Activated naive CD4-positive, alpha-beta T cell treated with anti-CD3 and anti-CD28 coated beads, Interleukin-2, amount 10 ng/mL, durations not matched to agents 7 days and 5 days (primary cell): ENCODE measurements around the gene MPP2.
"Not testable (repeated sequence)": the region's sequence is repeated elsewhere in the genome, so short reads cannot be mapped to it uniquely, and the experiment has no call there.

Experiments
- CTCF ChIA-PET: fragments of 350-600 bp; sonication (Branson Sonifier 250); formaldehyde crosslinking; loops from one replicate; lab custom pipeline; 2021; ENCODE audit warnings: antibody characterized with exemption; lab: Charles Lee
- DNase-seq: peaks from one replicate; pipeline ENCODE4 v3.0.0-alpha.2; 2020
- H3K27ac Mint-ChIP-seq: one replicate; pipeline ENCODE4 v1.8.0; 2021; ENCODE audit warnings: mild to moderate bottlenecking, moderate library complexity, mixed read lengths
- H3K27me3 Mint-ChIP-seq: one replicate; pipeline ENCODE4 v1.8.0; 2021; ENCODE audit warnings: mild to moderate bottlenecking, mixed read lengths
- H3K36me3 Mint-ChIP-seq: one replicate; pipeline ENCODE4 v1.8.0; 2021; ENCODE audit warnings: mixed read lengths
- H3K4me1 Mint-ChIP-seq: one replicate; pipeline ENCODE4 v1.8.0; 2021; ENCODE audit warnings: mixed read lengths
- H3K4me3 Mint-ChIP-seq: one replicate; pipeline ENCODE4 v1.8.0; 2021; ENCODE audit warnings: mild to moderate bottlenecking, moderate library complexity, mixed read lengths
- H3K9me3 Mint-ChIP-seq: one replicate; pipeline ENCODE4 v1.8.0; 2021; ENCODE audit warnings: mixed read lengths

The MPP2 gene

DNA sequence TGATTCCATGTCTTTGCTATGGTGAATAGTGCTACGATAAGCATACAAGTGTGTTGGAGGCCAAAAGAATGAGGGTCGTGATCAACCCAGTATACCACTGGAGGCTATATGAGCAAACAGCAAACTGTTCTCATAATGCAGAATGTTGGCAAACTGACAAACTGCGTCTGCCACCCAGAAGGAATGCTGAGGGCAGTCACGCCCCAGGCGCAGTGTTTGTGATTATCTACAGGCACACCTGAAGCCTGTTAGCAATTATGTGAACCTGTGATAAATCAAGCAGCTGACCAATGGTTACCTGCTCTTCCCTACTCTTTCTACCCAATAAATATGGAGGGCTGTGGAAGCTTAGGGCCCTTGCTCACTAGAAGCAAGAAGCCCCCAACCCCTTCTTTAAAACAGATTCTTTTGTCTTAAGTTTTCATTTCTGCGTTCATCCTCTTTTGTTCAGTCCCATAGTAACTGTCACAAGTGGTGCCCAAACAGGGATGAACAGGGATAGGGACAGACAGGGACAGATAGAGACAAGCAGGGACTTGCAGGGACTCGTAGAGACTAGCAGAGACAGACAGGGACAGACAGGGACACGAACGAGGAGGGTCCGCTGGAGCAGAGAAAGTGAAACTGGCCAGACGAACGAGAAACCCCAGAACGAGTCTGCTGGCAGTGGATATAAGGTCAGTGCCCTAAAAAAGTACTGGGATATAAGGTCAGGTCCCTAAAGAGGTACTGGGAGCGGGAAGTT is 35.2 kb downstream of the MPP2 start:
- Mint-ChIP-seq H3K27me3 (peaks cover 42% of the 10 kb centered on the region), H3K27ac (no peak overlapping the region), H3K36me3 (no peaks in the 10 kb centered on the region), H3K9me3 (no peaks in the 10 kb centered on the region), H3K4me1 (no peaks in the 10 kb centered on the region), H3K4me3 (no peak overlapping the region)
- no peak for DNase-seq
- CTCF ChIA-PET = no interaction called here

DNA sequence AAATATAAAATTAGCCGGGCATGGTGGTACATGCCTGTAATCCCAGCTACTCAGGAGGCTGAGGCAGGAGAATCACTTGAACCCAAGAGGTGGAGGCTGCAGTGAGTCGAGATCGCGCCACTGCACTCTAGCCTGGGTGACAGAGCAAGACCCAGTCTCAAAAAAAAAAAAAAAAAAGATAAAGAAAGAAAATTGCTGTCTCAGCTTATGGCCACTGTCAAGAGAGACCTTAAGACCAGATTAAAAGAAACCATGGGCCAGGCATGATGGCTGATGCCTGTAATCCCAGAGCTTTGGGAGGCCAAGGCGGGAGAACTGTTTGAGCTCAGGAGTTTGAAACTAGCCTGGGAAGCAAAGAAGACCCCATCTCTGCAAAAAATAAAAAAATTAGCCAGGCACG is 38.3 kb downstream of the MPP2 start:
- H3K27me3 Mint-ChIP-seq = peaks cover 43% of the 10 kb centered on the region

DNA sequence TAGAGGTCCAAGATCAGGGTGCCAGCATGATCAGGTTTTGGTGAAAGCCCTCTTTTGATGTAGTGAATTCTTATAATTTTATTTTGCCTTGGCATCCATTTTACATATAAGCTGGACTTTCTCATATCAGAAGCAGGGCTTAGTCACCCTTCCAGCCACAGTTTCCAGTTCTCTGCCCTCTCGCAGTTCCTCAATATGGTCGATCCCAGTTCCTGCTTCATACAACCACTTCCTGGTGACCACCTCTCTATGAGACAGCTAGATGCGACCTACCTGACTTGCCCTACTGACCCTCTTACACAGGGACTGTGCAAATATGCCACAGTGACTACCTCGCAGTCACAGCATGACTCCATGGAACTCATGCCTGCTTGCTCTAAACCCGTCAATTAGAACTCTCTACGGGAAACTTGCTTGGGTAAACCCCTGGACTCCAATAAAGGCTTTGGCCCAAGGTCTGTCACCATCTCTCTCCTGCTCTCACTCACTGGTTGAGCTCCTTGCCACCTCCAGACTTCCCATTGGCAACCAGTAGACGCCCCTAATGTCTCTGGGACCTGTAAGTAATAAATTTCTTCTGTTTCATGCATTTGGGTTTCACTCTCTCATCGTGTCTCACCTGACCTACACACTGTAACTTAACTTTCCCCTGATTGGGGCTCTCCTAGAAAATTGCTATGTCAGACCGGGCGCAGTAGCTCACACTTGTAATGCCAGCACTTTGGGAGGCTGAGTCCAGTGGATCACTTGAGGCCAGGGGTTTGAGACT is 38.9 kb downstream of the MPP2 start:
- H3K9me3 Mint-ChIP-seq = no peaks in the 10 kb centered on the region
- peaks cover 45% of the 10 kb centered on the region for H3K27me3 Mint-ChIP-seq
- H3K27ac Mint-ChIP-seq = no peak overlapping the region
- no peaks in the 10 kb centered on the region for H3K4me1 Mint-ChIP-seq
- H3K4me3 Mint-ChIP-seq = no peak overlapping the region
- DNase-seq = no peak
- CTCF ChIA-PET = interaction anchor here (0.7 to 1.1 kb wide), 3 partner anchors 10 to 12 kb away, joined by 4 to 5 read pairs (median 5); no protein-coding TSS in a partner anchor
- H3K36me3 Mint-ChIP-seq = no peaks in the 10 kb centered on the region

More for the DNA sequence above, 38.3 kb downstream of the MPP2 start:
- H3K4me3 Mint-ChIP-seq, H3K36me3 Mint-ChIP-seq, H3K27ac Mint-ChIP-seq, H3K4me1 Mint-ChIP-seq, DNase-seq, H3K9me3 Mint-ChIP-seq: not testable (repeated sequence)
- CTCF ChIA-PET = interaction anchor here (0.7 to 1.0 kb wide), 2 partner anchors 9 to 11 kb away, joined by 5 read pairs; no protein-coding TSS in a partner anchor

DNA sequence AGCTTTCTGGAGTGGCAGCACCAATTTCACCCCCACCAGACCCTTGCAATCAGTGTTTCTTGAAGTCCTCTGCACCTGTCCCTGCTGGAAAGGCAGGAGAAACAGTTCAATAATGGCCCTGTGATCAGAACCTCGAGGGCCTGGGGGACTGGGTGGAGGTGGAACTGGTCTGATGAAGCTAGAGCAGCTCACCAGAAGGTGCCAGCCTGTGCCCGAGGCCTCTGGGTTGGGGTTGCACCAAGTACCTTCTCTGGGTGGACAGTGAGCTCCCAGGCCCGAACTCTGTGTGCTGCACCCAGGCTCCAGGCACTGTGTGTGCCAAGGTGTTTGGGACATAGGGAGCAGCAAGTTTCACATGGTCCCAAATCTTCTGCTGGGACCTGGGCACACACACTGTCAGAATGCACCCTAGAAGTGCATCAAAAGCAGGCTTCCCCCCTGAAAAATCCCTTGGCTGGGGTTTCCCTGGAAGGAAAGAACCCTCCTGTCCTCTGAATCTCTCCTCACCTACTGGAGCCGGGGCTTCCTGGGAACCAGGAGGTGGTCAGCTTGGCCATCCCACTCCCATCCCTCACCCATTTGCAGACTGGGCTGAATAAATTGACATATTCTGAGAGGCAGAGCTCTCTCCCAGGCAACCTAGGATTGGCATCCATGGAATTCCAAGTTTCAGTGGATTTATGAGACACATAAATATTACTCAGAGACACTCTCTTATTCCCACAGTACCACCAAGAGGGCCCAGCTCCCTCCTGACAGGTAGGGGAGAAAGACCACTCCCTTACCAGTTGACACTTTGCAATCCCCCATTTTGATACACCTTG is 43.0 kb downstream of the MPP2 start:
- DNase-seq = no peak
- no peak overlapping the region for H3K4me3 Mint-ChIP-seq
- CTCF ChIA-PET = interaction anchor here (1.5 kb wide), 1 partner anchor 15 kb away, joined by 3 read pairs; no protein-coding TSS in a partner anchor
- H3K4me1 Mint-ChIP-seq = no peaks in the 10 kb centered on the region
- H3K36me3 Mint-ChIP-seq = no peaks in the 10 kb centered on the region
- H3K27me3 Mint-ChIP-seq = peaks cover 34% of the 10 kb centered on the region
- H3K9me3 Mint-ChIP-seq = no peaks in the 10 kb centered on the region
- H3K27ac Mint-ChIP-seq = no peak overlapping the region

DNA sequence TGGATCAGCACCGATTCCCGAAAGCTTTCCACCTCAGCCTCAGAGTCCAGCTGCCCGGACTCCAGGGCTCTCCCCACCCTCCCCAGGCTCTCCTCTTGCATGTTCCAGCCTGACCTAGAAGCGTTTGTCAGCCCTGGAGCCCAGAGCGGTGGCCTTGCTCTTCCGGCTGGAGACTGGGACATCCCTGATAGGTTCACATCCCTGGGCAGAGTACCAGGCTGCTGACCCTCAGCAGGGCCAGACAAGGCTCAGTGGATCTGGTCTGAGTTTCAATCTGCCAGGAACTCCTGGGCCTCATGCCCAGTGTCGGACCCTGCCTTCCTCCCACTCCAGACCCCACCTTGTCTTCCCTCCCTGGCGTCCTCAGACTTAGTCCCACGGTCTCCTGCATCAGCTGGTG is 45.4 kb downstream of the MPP2 start:
- DNase-seq = no peak
- H3K4me3 Mint-ChIP-seq = no peak overlapping the region
- no peak overlapping the region for H3K27ac Mint-ChIP-seq
- CTCF ChIA-PET = interaction anchor here (0.7 kb wide), 1 partner anchor 16 kb away, joined by 3 read pairs; no protein-coding TSS in a partner anchor
- no peaks in the 10 kb centered on the region for H3K4me1 Mint-ChIP-seq
- H3K27me3 Mint-ChIP-seq = peaks cover 32% of the 10 kb centered on the region
- no peaks in the 10 kb centered on the region for H3K36me3 Mint-ChIP-seq
- no peaks in the 10 kb centered on the region for H3K9me3 Mint-ChIP-seq

DNA sequence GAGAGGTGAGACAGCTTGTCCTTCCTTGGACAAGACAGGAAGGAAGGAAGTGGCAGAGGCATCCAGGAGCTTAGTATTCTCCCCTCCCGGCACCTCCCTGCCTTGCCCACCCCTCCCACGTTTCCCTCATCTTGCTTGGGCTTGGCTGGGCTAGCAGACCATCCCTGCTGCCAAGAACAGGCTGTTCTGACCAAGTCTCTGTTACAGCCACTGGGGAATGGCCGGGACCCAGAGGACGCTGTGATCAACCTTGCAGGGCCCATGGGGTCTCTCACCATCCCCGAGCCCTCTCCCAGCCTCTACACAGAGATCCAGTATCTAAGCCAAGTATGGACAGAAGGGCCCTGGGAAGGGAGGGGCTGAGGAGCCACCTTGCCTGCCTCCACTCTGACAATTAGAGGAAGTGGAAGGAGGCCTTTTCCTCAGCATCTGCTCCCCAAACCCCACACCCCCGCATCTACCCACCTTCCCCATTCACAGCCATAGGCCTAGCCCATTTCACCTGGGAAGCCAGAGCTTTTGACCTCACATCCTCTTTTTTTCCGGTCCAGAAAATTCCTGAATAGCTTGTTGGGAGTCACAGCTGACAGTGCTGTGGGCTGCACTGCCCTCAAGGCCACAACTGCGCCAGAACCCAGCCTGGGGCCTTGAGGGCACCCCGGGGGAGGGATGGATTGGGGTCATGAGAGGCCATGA is 46.3 kb downstream of the MPP2 start:
- Mint-ChIP-seq H3K4me1 (no peaks in the 10 kb centered on the region), H3K27me3 (peaks cover 39% of the 10 kb centered on the region), H3K4me3 (no peak overlapping the region), H3K27ac (no peak overlapping the region), H3K9me3 (no peaks in the 10 kb centered on the region), H3K36me3 (no peaks in the 10 kb centered on the region)
- CTCF ChIA-PET = interaction anchor here (0.9 to 1.5 kb wide), 2 partner anchors 17 to 101 kb away, joined by 3 read pairs; no protein-coding TSS in a partner anchor
- no peak for DNase-seq

DNA sequence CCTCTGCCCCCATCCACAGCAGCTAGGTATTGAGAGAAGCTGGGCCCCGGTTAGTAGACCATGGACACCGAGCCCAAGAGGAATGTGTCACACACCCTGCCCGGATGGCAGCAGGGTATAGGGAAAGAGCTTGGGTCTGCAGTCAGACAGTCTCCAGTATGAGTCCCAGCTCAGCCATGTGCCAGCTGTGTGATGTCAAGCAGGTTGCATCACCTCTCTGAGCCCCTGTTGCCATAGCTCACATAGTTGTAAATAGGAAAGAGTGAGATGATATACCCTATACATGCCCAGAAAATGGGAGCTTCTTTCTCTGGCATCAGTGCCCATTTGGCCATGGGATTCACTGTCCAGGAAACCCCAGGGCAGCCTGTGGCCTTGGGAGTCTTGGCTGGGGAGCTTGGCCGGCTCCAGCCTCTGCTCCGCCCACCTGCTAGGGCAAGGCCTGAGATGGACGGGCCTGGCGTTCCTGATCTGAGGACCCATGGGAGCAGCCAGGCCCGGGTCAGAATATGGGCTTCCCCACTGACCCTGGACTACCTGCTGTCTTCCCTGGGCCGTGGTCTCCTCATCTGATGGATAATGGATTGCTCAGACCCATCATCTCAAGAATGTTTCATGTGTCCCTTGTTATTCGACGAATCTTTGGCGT is 47.1 kb downstream of the MPP2 start:
- DNase-seq = no peak
- Mint-ChIP-seq H3K36me3 (no peaks in the 10 kb centered on the region), H3K27ac (no peak overlapping the region), H3K27me3 (peaks cover 39% of the 10 kb centered on the region), H3K4me1 (no peaks in the 10 kb centered on the region), H3K4me3 (no peak overlapping the region), H3K9me3 (no peaks in the 10 kb centered on the region)
- CTCF ChIA-PET = interaction anchor here (1.0 to 1.5 kb wide), 3 partner anchors 14 to 100 kb away, joined by 3 to 4 read pairs (median 3); partner anchors contain the start of gene CD300LG

DNA sequence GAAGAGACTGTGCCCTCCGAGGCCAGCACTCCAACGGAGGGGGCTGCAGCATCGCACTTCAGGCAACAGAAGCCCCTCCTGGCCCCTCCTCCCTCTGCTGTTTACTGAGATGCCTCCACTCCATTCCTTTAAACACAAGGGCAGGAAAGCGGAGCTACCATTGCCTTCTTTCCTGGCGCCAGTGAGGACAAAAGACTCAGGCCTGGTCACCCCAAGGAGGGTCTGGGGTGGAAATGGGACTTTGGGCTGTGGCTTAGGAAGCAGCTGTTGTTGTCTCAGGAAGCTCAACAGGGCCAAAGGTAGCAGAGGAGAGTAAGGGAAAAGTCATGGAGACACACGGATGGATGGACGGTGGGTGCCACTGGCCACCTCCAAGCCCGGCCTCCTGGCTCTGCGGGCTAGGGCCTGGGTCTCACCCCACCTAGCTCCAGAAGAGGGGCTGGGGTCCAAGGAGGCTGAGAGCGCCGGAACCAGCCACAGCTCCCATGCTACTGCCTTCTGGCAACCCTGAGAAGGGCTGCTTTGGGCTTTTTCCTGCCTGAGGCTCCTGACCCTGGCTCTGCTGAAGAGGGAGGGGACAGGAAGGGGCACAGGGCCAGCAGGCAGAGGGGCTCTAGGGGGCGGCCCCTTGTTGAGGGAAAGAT is 49.3 kb downstream of the MPP2 start:
- H3K4me3 Mint-ChIP-seq = no peak overlapping the region
- no peak for DNase-seq
- CTCF ChIA-PET = no interaction called here
- H3K27me3 Mint-ChIP-seq = peaks cover 42% of the 10 kb centered on the region
- H3K9me3 Mint-ChIP-seq = no peaks in the 10 kb centered on the region
- no peaks in the 10 kb centered on the region for H3K36me3 Mint-ChIP-seq
- no peak overlapping the region for H3K27ac Mint-ChIP-seq
- no peaks in the 10 kb centered on the region for H3K4me1 Mint-ChIP-seq

DNA sequence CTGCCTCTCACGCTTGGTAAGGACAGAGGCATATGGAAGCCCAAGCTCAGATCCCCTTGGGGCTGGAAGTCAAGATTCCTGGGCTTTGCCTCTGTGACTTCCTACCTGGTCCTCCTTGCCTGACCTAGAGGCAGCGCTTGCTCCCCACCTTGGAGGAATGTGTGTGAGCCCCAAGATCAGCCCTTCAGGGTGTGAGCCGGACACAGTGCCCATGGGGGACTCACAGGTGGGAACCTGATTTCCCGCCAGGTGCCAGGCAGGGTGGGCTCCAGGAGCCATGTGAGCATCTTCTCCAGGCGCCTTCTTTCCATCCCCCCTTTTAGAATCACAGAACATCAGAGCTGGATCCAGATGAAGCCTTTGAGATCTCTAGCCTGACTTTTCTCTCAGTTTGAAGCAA is 50.2 kb downstream of the MPP2 start:
- no peaks in the 10 kb centered on the region for H3K4me1 Mint-ChIP-seq
- no peak for DNase-seq
- no peaks in the 10 kb centered on the region for H3K9me3 Mint-ChIP-seq
- no peak overlapping the region for H3K27ac Mint-ChIP-seq
- peaks cover 50% of the 10 kb centered on the region for H3K27me3 Mint-ChIP-seq
- H3K4me3 Mint-ChIP-seq = no peak overlapping the region
- CTCF ChIA-PET = no interaction called here
- H3K36me3 Mint-ChIP-seq = no peaks in the 10 kb centered on the region

DNA sequence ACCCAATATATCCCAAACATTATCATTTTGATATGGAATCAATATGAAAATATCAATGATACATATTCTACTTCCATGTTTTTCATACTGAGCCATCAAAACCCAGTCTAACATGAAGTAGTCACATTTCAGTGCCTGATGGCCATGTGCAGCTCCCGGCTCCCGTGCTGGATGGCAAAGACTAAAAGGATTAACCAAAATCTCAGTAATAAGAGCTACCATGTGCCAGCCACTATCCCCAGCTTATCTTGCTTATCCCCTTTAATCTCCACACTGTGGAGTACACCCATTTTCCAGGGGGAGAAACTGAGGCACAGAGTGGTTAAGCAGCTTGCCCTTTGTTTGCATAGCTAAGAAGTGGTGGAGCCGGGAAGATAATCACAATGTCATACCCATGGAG is 51.2 kb downstream of the MPP2 start:
- Mint-ChIP-seq H3K9me3 (no peaks in the 10 kb centered on the region), H3K4me1 (no peaks in the 10 kb centered on the region), H3K4me3 (no peak overlapping the region), H3K27me3 (peaks cover 50% of the 10 kb centered on the region), H3K36me3 (no peaks in the 10 kb centered on the region), H3K27ac (no peak overlapping the region)
- CTCF ChIA-PET = interaction anchor here (1.1 to 1.9 kb wide), 2 partner anchors 10 to 24 kb away, joined by 3 to 9 read pairs; partner anchors contain the start of gene CD300LG
- DNase-seq = no peak

DNA sequence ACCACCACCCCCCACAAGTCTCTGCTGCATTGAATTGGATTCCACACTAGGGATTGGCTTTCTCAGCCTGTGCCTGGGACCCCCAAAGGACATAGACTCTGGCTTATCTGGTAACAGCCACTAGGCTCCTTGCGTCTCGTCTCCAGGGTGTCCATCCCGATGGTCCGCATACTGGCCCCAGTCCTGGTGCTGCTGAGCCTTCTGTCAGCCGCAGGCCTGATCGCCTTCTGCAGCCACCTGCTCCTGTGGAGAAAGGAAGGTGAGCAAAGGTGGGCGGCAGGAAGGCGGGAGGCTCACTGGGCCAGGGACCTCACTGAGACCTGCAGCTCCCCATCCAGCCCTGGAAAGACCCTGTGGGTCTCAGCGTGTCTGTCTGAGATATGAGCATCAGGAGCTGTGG is 52.3 kb downstream of the MPP2 start:
- Mint-ChIP-seq H3K27me3 (peaks cover 56% of the 10 kb centered on the region), H3K4me1 (no peaks in the 10 kb centered on the region), H3K9me3 (no peaks in the 10 kb centered on the region), H3K36me3 (no peaks in the 10 kb centered on the region), H3K27ac (no peak overlapping the region), H3K4me3 (no peak overlapping the region)
- CTCF ChIA-PET = interaction anchor here (0.7 to 1.9 kb wide), 2 partner anchors 9 to 90 kb away, joined by 3 to 9 read pairs; partner anchors contain the start of gene CD300LG
- no peak for DNase-seq

DNA sequence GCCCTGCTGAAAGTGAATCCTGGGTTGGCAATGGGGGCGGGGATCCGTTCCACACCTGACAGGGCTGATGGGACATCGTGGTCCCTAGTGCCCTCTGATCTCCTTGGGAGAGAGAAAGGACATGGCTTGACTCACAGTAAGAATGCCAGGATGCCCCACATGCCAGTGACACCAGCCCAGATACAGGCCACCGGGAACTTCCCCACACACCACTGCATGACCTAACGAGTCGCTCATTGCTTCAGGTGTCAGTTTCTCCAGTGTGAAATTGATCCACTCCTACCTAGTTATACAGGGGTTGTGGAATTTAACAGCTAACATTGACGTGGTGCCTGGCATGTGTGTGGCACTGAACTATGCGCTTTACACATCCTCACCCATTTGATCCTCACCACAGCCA is 52.8 kb downstream of the MPP2 start:
- no peaks in the 10 kb centered on the region for H3K4me1 Mint-ChIP-seq
- peaks cover 56% of the 10 kb centered on the region for H3K27me3 Mint-ChIP-seq
- no peak overlapping the region for H3K4me3 Mint-ChIP-seq
- no peaks in the 10 kb centered on the region for H3K9me3 Mint-ChIP-seq
- CTCF ChIA-PET = no interaction called here
- no peak overlapping the region for H3K27ac Mint-ChIP-seq
- H3K36me3 Mint-ChIP-seq = no peaks in the 10 kb centered on the region
- no peak for DNase-seq
